HG03378 (cell line): ENCODE results near the gene BCAR3.
"Not testable (repeated sequence)": the region's sequence is repeated elsewhere in the genome, so short reads cannot be mapped to it uniquely, and the experiment has no call there.

Experiments used
- ATAC-seq: cut with Tn5 transposase; IDR thresholded peaks from one replicate; pipeline ENCODE4 v1.9.1; 2021; ENCODE audit warnings: mild to moderate bottlenecking, moderate library complexity; ENCODE audit not compliant: unreplicated experiment

Gene BCAR3

DNA sequence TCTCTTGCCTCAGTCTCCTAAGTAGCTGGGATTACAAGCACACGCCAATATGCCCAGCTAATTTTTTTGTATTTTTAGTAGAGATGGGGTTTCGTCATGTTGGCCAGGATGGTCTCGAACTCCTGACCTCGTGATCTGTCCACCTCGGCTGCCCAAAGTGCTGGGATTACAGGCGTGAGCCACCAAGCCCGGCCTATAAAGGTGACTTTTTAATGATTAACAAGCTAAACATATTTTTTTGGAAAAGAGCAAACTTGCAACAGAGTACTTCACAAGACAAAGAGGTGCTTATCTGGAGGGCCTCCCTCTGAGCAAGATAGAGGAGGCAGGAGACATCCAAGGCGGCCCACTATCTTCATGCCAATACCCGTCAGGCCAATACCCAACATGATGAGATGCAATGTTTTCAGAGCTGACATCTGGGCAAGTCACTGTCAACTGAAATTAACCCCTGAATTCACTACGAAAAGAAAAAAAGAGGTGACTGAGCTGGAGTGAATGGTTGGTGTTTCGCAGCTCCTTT lies 10.5 kb downstream of the BCAR3 start:
- ATAC-seq: no peak

DNA sequence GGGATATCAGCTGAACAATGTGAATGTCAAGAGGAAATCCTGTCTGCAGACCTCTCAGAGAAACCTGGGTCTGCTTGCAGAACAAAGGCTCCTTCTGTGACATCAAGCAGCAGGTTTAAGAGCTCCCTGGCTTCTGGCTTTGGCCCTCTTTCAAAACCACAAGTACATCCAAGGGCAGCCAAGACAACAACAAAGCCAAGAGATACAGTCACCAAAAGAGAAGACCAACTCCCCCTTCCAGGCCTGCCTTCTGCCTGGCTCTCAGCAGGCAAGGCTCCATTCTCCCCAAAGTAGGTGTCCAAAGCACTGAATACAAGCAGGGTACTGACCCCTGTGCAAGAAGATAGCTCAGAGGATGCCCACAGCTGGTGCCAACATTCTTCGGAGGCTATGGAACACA lies 11.5 kb downstream of the BCAR3 start:
- no peak for ATAC-seq

DNA sequence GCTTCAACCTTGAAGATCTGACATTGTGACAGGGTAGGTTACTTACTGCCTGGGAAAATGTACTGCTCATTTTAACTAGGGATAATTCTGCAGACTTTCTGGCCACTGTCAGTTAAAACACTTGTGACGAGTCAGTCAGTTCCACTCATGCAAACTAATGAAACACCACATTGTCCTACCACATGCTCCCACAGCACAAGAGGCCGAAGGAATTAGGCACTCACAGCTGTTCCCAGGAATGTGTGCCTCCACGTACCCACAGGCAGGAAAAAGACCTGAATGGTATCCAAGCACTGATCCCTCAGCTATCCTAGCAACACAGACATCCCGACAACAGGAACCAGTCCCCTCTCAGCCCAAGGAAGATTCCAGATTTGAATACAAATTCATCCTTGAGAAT lies 12.3 kb downstream of the BCAR3 start:
- ATAC-seq: no peak

DNA sequence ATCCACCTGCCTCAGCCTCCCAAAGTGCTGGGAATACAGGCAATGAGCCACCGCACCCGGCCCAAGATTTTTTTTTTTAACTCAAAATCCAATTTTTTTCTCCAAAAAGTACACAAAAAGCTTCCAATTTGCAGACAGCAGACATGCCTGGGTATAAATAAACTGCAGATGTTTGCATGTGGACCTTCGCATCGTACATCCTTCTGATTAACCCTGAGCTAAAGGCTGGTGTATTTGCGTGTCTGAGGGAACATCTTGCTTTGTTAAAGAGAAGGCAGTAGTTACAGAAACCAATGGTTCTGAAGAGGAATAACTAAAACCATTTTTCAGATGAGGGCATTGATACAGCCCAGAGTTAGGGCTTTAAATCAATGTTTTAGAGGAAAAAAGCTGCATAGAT lies 12.7 kb downstream of the BCAR3 start:
- no peak for ATAC-seq

DNA sequence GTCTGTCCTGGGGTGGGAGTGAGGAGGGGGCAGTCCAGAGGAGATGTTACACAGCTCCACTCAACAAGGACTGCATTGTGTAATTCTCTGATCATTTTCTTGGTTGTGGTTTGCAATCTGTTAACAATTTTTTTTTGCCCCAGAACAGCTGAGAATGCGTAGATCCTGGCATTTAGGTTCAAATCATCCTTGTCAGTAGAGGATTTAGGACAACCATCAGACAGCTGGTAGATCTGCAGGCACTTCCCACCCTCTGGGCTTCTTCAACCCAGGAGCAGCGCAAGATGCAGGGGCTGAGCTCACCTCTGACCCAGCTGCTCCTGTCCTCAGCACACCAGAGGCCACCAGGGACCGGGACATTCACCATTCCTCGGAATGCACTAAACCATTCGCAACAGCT lies 13.5 kb downstream of the BCAR3 start:
- no peak for ATAC-seq

DNA sequence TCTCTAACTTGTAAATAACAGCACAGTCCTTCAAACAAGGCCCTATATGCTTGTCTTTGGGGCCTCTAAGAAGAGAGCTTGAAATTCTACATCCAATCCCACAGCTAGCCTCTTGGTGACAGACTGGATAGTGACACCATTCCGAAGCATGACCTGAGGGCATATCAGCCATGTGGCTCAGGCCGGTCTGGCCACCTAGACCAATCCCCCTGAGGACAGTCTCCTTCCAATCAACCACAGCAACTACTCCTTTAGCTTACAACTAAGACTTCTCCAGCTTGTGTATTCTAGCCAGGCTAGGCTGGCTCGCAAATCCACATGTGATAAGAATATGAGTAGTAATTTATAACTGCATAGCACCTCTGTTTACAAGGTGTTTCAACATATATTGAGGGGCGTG lies 14.0 kb downstream of the BCAR3 start:
- ATAC-seq: no peak

DNA sequence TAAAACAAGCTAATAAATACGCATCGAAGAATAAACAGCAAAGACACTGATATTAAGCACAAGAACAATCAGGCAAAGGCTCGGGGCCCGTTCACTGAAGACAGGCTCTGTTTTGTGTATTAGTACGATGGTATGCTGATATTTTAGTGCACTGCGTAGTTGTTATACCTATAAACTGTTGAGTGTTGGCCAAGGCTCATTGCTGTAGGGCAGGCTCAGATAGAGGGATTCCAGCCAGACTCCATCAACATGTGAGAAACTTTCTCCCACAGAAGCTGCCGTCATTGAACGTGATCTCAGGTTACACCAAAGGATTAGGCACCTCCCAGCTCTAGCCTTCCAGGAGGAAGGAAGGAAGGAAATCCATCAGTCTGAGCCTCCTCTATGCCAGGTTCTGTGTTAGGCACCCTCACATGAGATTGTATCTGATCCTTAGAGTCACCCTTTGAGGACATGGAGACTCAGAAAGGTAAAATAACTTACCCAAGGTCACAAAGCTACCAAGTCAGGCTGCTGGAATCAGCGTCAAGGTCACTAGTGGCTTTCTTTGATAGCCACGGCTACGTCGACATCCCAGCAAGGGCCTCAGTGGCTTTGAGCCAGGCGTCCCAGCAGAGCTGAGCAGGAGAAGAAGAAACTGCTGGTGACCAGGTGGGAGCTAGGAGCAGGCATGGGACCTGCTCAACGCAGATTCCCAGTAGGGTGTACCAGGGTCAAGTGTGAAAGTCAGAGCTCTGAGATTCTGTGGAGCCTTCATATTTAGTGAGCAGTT lies 14.8 kb downstream of the BCAR3 start:
- ATAC-seq: no peak

DNA sequence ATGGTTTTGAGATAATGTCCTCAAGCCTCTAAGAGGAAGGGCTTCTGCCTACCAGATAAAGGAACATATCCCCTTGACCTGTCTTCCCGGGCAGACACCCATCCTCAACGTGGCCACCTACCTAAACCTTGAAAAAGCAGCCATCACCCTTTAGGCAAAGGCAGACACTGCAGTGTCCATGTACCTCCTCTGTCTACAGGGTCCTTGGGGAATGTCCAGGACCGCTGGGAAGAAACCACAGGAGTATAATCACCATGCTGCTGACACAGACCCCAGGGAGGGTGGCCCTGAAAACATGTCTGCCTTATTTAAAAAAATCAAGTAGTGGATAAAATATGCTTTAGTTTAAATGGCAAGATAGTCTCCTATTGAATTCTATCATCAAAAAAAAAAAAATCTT lies 16.6 kb downstream of the BCAR3 start:
- no peak for ATAC-seq

DNA sequence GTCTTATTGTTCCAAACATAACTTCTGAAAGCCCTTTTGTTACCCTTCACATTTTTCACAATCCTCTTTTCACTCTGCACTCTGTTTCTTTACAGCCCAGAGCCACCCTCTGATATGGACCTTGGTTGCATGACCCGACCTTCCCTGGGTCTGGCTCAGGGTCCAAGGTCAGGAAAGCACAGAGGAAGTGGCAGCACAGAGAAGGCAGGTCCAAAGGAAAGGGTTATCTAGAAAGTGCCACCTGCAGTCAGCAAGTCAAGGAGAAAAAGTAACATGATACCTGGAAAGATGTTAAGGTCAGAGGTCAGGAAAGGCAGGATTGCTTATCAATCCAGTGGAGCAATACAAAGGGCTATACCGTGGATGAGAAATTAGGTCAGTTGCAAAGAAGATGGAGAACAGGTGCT lies 18.4 kb downstream of the BCAR3 start:
- no peak for ATAC-seq

DNA sequence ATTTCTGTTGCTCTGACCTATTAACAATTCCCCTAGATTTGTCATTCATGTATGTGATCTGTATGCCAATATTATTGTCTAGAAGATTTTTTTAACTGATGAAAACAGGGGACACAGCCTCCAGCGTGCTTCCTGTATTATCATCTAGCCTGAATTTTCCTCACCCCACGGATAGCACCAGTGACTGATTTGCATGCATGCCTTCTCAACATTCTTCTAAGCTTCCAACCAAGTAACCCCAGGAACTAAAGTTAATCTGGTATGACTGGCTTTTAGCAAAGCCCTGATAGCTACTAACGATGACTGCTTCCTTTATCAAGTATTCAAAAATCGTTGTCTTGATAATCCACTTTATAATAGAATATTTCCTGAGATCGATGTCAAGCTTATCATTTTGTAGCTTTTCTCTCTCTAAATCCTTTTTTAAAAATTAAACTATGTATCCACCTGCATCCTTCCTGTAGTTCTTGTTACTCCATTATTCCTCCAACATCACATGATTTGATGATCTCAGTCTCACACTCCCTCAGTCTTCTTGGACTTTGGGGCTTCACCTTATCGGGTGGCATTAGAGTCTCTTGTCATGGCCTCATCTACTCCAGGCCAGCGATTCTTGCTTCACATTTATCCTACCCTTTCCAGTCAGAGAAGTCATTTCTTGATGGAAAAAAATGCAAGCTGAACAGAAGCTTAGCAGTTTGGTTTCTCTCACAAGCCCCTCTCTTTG lies 19.0 kb downstream of the BCAR3 start:
- ATAC-seq: no peak

DNA sequence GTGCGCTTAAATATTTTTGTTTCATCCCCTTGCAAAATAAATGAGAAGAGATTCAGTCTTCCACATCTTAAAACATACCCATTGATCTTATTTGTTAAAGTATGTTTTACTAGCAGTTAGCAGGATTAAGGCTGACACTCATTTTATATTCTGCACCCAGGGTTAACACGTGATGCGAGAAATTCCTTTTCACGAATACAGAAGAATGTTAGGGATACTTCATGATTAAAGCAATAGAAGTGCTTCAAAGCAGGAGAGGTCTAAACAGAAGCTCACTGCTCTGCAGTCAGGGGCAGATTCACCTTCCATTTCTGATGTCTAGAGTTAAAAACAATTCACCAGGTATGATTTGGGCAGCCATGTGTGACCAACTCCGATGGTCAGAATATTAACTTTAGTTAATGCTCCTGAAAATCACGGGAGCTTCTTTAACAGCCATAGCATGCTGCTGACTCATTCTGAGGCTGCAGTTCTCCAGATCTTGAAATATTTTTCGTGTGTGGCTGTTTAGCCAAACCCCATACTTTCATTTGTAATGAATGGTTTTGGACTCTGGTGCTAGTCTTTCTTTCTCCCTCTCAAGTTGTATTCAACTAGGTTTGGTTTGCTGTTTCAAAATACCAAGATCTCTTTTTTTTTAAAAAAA lies 19.7 kb downstream of the BCAR3 start:
- peak; percentile 73 for ATAC-seq

DNA sequence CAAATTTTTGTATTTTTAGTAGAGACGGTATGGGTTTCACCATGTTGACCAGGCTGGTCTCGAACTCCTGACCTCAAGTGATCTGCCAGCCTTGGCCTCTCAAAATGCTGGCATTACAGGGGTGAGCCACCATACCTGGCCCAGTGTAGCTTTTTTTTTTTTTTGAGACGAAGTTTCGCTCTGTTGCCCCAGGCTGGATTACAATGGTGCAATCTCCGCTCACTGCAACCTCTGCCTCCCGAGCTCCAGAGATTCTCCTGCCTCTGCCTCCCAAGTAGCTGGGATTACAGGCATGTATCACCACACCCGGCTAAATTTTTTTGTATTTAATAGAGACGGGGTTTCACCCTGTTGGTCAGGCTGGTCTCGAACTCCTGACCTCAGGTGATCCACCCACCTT lies 20.3 kb downstream of the BCAR3 start:
- not testable (repeated sequence) for ATAC-seq

DNA sequence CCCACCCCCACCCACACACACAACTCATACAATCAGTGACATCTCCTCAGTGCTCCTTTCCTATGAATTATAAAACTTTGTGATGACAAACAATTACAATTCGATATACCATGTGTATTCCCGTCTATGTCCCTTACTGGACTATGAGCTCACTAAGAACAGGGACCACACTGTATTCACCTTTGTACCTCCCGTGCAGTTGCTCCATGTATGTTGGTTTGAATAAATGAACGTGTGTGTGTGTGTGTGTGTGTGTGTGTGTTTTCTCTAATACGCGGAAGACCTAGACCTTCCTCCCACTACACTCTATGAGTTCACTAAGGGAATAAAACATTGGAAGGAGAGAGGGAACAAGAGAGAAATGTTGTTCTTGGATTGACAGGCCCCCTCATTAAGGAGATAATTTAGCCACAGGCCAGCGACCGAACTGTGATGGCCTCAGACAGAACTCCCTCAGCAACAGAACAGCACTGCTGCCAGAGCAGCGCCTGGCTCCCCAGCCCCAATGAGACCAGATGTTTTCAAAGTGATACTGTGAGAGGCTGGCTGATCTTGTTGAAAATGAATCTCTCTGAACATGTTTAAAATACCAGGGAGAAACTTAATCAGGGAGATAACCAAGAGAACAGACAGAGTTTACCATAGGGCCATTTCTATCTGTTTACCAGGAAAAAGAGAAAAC lies 21.7 kb downstream of the BCAR3 start:
- ATAC-seq: no peak

DNA sequence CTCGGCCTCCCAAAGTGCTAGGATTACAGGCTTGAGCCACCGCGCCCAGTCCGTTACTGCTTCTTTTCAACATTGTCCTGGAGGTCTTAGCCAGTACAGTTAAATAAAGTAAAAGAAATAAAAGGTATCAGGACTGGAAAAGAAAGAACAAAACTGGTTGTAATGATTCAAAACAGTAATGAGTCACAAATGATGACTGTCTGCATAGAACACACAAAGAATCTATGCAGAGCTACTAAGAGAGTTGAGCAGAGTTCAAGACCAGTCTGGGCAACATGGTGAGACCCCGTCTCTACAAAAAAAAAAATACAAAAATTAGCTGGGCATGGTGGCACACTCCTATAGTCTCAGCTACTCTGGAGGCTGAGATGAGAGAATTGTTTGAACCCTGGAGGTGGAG lies 23.4 kb downstream of the BCAR3 start:
- ATAC-seq: no peak

DNA sequence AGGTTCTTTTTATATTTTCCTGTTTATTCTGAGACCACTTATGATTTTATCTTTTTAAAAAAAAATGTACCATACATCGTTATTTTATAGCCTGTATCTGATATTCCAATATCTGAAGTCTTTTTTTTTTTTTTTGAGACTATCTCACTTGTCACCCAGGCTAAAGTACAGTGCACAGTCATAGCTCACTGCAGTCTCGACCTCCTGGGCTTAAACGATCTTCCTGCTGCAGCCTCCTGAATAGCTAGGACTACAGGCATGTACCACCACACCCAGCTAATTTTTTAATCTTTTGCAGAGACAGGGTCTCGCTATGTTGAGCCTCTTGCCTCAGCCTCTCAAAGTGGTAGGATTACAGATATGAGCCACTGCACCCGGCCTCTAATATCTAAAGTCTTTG lies 25.1 kb downstream of the BCAR3 start:
- ATAC-seq: no peak

DNA sequence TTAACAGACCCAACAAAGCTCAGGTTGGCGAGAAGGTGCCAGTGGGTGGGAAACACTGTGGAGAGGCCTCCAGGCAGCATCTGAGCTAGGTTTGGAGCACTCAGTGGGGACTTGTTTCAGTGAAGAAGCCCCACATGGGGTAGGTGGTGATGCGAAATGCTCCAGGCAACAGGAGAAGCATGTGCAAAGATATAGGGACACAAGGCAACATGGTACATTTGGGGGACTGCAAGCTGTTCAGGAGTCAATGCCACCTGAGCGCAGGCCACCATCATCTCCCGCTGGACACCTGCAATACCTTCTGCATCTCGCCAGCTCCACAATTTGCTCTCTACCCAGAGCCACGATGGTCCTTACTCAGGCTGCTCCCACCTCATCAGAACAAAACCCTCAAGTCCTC lies 28.0 kb downstream of the BCAR3 start:
- ATAC-seq: no peak

DNA sequence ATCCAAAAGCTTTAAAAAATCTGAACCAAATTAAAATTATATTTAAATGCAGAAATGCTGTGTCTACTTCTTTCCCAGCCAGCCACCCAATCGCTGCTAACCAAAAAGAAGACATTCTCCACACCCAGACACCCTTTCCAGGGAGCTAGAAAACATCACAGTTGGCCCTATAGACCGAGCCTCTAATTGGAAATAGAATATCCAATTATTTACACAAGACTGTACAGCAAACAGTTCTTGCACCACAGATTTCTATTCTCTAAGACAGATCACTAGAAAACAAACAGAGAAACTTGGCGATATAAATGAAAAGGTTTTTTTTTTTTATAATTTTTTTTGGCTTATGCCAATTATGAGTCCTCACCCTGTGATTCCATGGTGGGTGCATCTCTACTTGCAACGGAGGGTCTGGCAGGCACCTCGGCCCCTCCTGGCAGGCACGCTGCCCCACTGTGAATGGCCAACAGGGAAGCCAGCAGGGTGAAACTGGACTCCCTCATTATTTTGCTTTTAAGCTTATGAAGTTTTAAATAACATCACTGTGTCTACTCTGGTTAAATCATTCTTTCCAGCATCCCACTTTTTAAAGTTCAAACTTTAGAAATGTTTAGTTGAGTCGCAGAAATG lies 29.2 kb downstream of the BCAR3 start:
- no peak for ATAC-seq

DNA sequence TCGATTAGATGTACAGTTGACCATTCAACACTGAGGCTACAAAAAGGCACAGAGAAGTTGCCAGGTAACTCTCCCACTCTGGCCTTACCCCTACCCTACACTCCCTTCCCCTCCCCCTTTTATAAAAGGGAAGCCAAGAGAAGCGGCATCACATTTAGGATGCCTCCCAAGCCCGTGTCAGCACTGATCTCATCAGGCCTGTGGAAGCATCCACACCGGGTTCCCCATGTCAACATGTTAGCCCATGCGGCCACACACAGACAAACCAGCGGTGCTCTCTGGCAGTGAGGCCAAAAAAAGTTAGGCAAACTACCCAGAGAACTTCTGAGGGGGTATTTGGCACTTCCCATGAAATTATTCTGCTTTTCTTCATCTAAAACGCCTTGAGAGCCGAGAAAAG lies 29.9 kb downstream of the BCAR3 start:
- no peak for ATAC-seq

DNA sequence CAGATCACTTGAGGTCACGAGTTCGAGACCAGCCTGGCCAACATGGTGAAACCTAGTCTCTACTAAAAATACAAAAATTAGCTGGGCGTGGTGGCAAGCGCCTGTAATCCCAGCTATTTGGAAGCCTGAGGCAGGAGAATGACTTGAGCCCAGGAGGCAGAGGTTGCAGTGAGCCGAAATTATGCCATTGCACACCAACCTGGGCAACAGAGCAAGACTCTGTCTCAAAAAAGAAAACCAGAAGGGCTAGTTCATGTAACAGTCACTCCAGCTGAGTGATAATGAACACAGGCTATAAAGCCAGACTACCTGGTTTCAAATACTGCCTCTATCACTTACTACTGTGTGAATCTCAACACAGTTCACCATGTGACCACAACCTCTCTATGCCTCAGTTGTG lies 31.5 kb downstream of the BCAR3 start:
- ATAC-seq: not testable (repeated sequence)

DNA sequence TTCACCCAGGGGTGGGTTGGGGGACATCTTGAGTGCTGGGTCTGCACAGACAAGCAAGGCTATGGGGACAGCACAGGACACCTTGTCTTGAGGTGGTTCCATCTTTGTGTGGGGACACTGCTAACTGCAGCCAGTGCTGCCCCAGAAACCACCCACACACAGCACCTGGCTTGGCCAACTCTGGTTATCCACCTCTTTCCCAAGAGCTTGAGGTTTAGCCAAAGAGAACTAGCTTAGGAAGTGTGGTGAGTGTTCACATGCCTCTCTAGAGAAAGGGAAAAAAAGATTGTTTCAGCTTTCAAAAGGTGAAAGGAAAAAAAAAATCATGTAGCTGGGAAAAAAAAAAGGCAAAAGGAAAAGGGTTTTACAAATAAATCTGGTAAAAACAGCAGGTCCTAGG lies 32.4 kb downstream of the BCAR3 start:
- ATAC-seq: no peak

DNA sequence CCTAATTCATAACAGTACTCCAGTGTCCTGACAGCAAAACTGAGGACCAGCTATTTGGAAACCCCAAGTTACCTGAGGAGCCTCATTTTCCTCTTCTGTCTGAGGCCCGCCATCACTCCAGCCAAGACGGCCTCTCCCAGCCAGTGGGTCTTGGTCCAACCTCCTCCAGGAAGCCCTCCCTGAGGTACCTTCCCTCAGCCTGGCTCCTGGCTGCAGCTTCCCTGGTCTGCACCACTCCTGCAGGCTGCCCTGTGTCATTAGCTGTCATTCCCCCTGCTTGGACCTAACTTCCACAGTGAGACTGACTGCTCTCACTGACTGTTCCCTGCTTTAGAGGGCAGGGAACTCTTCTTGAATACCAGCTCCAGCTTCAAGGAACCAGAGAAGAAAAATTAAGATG lies 33.0 kb downstream of the BCAR3 start:
- ATAC-seq: no peak
